HCT116 (cell line): ENCODE results near the gene EYA2. TPM values are rescaled to one million over a fixed set of nuclear protein-coding genes. Genes with fewer than 3 reads are reported as not detected.

Experiments used
- ATAC-seq: fragments of 200-7000 bp; cut with Tn5 transposase; 2 replicates; pipeline ENCODE4 v1.9.1; 2020; ENCODE audit warnings: mild to moderate bottlenecking, moderate library complexity
- BruUV-seq: library from RNA; stranded (reverse); fragments of 400-500 nt; replicated peaks from 2 replicates; lab custom pipeline; 2021; lab: Mats Ljungman, UMichigan
- CTCF ChIA-PET: fragments of 300-600 bp; sonication (Branson Sonifier 250); formaldehyde crosslinking; loops from one replicate; lab custom pipeline; 2021; ENCODE audit warnings: antibody characterized with exemption; lab: Charles Lee
- POLR2A ChIA-PET: fragments of 300-600, 350-600 bp; sonication (Branson Sonifier 250); formaldehyde crosslinking; loops from one replicate; lab custom pipeline; 2021; ENCODE audit warnings: antibody characterized with exemption; lab: Charles Lee
- RAD21 ChIA-PET, 2 experiments: fragments of 300-600 bp; sonication (Branson Sonifier 250); formaldehyde crosslinking; loops; one replicate each; lab custom pipeline; 2023; ENCODE audit warnings: low total read pairs in 2 of 2; ENCODE audit not compliant: uncharacterized antibody in 2 of 2, unreplicated experiment in 2 of 2, low non-redundant PET in 1 of 2; lab: Charles Lee
- DNase-seq: peaks from one replicate; pipeline ENCODE4 v3.0.0-alpha.2; 2010; ENCODE audit warnings: low read depth, low spot score
- H2AFZ ChIP-seq: fragments of 200-600 bp; shearing (Covaris generic), sonication (generic); 2 replicates; pipeline ENCODE4 v1.6.1; 2017; ENCODE audit warnings: low read depth, mixed run types, mixed read lengths, antibody characterized with exemption, low read length; ENCODE audit not compliant: poor library complexity, severe bottlenecking
- H3K27ac ChIP-seq: 2 replicates; pipeline ENCODE4 v1.5.1; 2012; ENCODE audit warnings: low read depth, low read length
- H3K27me3 ChIP-seq: fragments of 200-600 bp; sonication (generic); 2 replicates; pipeline ENCODE4 v1.6.1; 2016; ENCODE audit warnings: mixed run types, low read length, mixed read lengths; ENCODE audit not compliant: insufficient read depth
- H3K36me3 ChIP-seq, 2 experiments: fragments of 200-500 bp in 1 of 2; fragments of 200-600 bp in 1 of 2; sonication (Bioruptor generic) in 1 of 2; sonication (generic) in 1 of 2; 2 replicates each; pipeline versions ENCODE4 v1.5.1 to v1.6.1; 2014 to 2016; ENCODE audit warnings: low read length in 2 of 2, inconsistent platforms in 1 of 2, mixed read lengths in 1 of 2, mixed run types in 1 of 2; ENCODE audit not compliant: insufficient read depth in 2 of 2, control insufficient read depth in 1 of 2
- H3K4me1 ChIP-seq, 2 experiments: fragments of 200-600 bp in 1 of 2; sonication (generic) in 1 of 2; 2 replicates each; pipeline versions ENCODE4 v1.5.1 to v1.6.1; 2012 to 2017; ENCODE audit warnings: low read length in 2 of 2, inconsistent platforms in 1 of 2, mild to moderate bottlenecking in 1 of 2, mixed read lengths in 1 of 2, mixed run types in 1 of 2, moderate library complexity in 1 of 2; ENCODE audit not compliant: insufficient read depth in 2 of 2, control insufficient read depth in 1 of 2
- H3K4me2 ChIP-seq: fragments of 200-600 bp; sonication (generic); 2 replicates; pipeline ENCODE4 v1.6.1; 2017; ENCODE audit warnings: mixed run types, low read length, mixed read lengths
- H3K4me3 ChIP-seq, 2 experiments: fragments of 200-600 bp in 1 of 2; sonication (generic) in 1 of 2; replicated peaks in 1 of 2; 2 replicates each; pipeline ENCODE4 v1.5.1; 2011 to 2016; ENCODE audit warnings: low read length in 2 of 2, control low read depth in 1 of 2, low read depth in 1 of 2, mild to moderate bottlenecking in 1 of 2, mixed read lengths in 1 of 2, mixed run types in 1 of 2
- H3K79me2 ChIP-seq: fragments of 200-600 bp; sonication (generic); 2 replicates; pipeline ENCODE4 v1.6.1; 2017; ENCODE audit warnings: mild to moderate bottlenecking, mixed run types, low read length, moderate library complexity, mixed read lengths; ENCODE audit not compliant: insufficient read depth
- H3K9ac ChIP-seq: fragments of 200-600 bp; sonication (generic); 2 replicates; pipeline ENCODE4 v1.6.1; 2016; ENCODE audit warnings: low read length, mixed read lengths
- H3K9me2 ChIP-seq: fragments of 200-600 bp; sonication (generic), shearing (Covaris generic); 2 replicates; pipeline ENCODE4 v1.6.1; 2017; ENCODE audit warnings: mixed run types, mild to moderate bottlenecking, moderate library complexity; ENCODE audit not compliant: insufficient read depth
- H3K9me3 ChIP-seq, 2 experiments: fragments of 200-500 bp in 1 of 2; fragments of 200-600 bp in 1 of 2; sonication (Bioruptor generic) in 1 of 2; sonication (generic) in 1 of 2; 2 replicates each; pipeline ENCODE4 v1.6.1; 2014 to 2017; ENCODE audit warnings: low read length in 2 of 2, mixed read lengths in 2 of 2, inconsistent platforms in 1 of 2, low read depth in 1 of 2, mild to moderate bottlenecking in 1 of 2, mixed run types in 1 of 2, moderate library complexity in 1 of 2; ENCODE audit not compliant: control insufficient read depth in 1 of 2, insufficient read depth in 1 of 2
- H4K20me1 ChIP-seq: fragments of 200-600 bp; sonication (generic), shearing (Covaris generic); 2 replicates; pipeline ENCODE4 v1.6.1; 2017; ENCODE audit warnings: mixed run types, mild to moderate bottlenecking, moderate library complexity; ENCODE audit not compliant: insufficient read depth
- CBX3 ChIP-seq: IDR thresholded peaks from 2 replicates; pipeline ENCODE4 v1.6.1; 2012; ENCODE audit warnings: low read depth
- CEBPB ChIP-seq: IDR thresholded peaks from 2 replicates; pipeline ENCODE4 v1.6.1; 2012; ENCODE audit warnings: low read depth
- CTCF ChIP-seq, 3 experiments: fragments of 200-600 bp in 1 of 3; sonication (generic) in 1 of 3; IDR thresholded peaks in 2 of 3; conservative IDR thresholded peaks in 1 of 3; 2 replicates each; pipeline ENCODE4 v1.5.1; 2012 to 2017; ENCODE audit warnings: low read depth in 2 of 3, low read length in 2 of 3, antibody characterized with exemption in 1 of 3, borderline replicate concordance in 1 of 3, control low read depth in 1 of 3, mild to moderate bottlenecking in 1 of 3, mixed read lengths in 1 of 3, mixed run types in 1 of 3, moderate library complexity in 1 of 3; ENCODE audit not compliant: insufficient read depth in 1 of 3
- EGR1 ChIP-seq: IDR thresholded peaks from 2 replicates; pipeline ENCODE4 v1.6.1; 2012; ENCODE audit warnings: low read depth
- ELF1 ChIP-seq: IDR thresholded peaks from 2 replicates; pipeline ENCODE4 v1.6.1; 2012; ENCODE audit warnings: low read depth, borderline replicate concordance
- EZH2phosphoT487 ChIP-seq: fragments of 200-600 bp; IDR thresholded peaks from 2 replicates; pipeline ENCODE4 v1.6.1; 2018; ENCODE audit warnings: antibody characterized with exemption, borderline replicate concordance
- FOSL1 ChIP-seq: IDR thresholded peaks from 2 replicates; pipeline ENCODE4 v1.6.1; 2012; ENCODE audit warnings: low read depth
- JUND ChIP-seq: IDR thresholded peaks from 2 replicates; pipeline ENCODE4 v1.6.1; 2012
- MAX ChIP-seq: IDR thresholded peaks from 2 replicates; pipeline ENCODE4 v1.6.1; 2012
- SIN3A ChIP-seq: IDR thresholded peaks from 2 replicates; pipeline ENCODE4 v1.6.1; 2012; ENCODE audit warnings: low read depth
- SRF ChIP-seq: IDR thresholded peaks from 2 replicates; pipeline ENCODE4 v1.6.1; 2012; ENCODE audit warnings: low read depth
- YY1 ChIP-seq: IDR thresholded peaks from 2 replicates; pipeline ENCODE4 v1.6.1; 2011; ENCODE audit warnings: low read length, low read depth, moderate library complexity, mild to moderate bottlenecking; ENCODE audit not compliant: insufficient replicate concordance; ENCODE audit errors: extremely low read depth
- ZBTB33 ChIP-seq: IDR thresholded peaks from 2 replicates; pipeline ENCODE4 v1.6.1; 2011; ENCODE audit warnings: mild to moderate bottlenecking, low read length, moderate library complexity; ENCODE audit not compliant: insufficient replicate concordance; ENCODE audit errors: extremely low read depth
- ZFX ChIP-seq: fragments of 450-650 bp; IDR thresholded peaks from 2 replicates; pipeline ENCODE4 v1.6.1; 2017
- ZNF274 ChIP-seq: fragments of 200-500 bp; sonication (Bioruptor generic); IDR thresholded peaks from 2 replicates; pipeline ENCODE4 v1.6.1; 2014; ENCODE audit warnings: mild to moderate bottlenecking, low read depth, low read length, inconsistent platforms
- intact Hi-C: fragments of 100-400 bp; cut with micrococcal nuclease; formaldehyde crosslinking; loops from 2 replicates; pipeline ENCODE4 v1.10.0; 2022
- total RNA-seq: library from RNA; stranded (reverse); gene quantifications from one replicate; pipeline ENCODE4 v1.2.1, GENCODE V29; 2021; ENCODE audit not compliant: unreplicated experiment

Gene EYA2
- total RNA-seq, 1 experiment from 2014 or later, result not detected

- Histone ChIP-seq H3K27me3 (no peaks in the 10 kb centered on the region), H3K9ac (no peak overlapping the region), H4K20me1 (no peaks in the 10 kb centered on the region), H3K9me2 (no peaks in the 10 kb centered on the region), H3K4me1 (no peaks in the 10 kb centered on the region), H3K4me2 (no peak overlapping the region), H3K27ac (no peak overlapping the region), H3K79me2 (no peaks in the 10 kb centered on the region), H2AFZ (no peak overlapping the region), H3K36me3 (no peaks in the 10 kb centered on the region), H3K9me3 (no peaks in the 10 kb centered on the region), H3K4me3 (no peak overlapping the region)
- TF ChIP-seq ELF1 (no peak), SIN3A (no peak), ZBTB33 (no peak), ZFX (no peak), FOSL1 (no peak), CTCF (IDR thresholded peaks at IDR 0.05 in 2 of 3, conservative IDR thresholded peaks at IDR 0.05 in 1 of 3; ENCODE audit: borderline replicate concordance in 1 of 3, insufficient read depth in 1 of 3, low read depth in 2 of 3, low read length in 2 of 3) (no peak), MAX (no peak), CEBPB (no peak), ZNF274 (no peak), CBX3 (no peak), SRF (no peak), YY1 (no peak), EZH2phosphoT487 (no peak), EGR1 (no peak), JUND (no peak)
- CTCF ChIA-PET, result no interaction called here
- no TSS peak for BruUV-seq
- DNase-seq (no peak), ATAC-seq (no peak)
- POLR2A ChIA-PET, result no interaction called here
- RAD21 ChIA-PET, result no interaction called here
- intact Hi-C loops, result no loop called here
Measured at GRCh38 chr20:46850416-46850815, 44.2 kb upstream of the EYA2 start.
